Subcutaneous abdominal adipose tissue (tissue), 5 donors: ENCODE data around the gene FIBIN.
"Not testable (repeated sequence)": the region's sequence is repeated elsewhere in the genome, so short reads cannot be mapped to it uniquely, and the experiment has no call there.

Experiments used
- H3K27ac ChIP-seq: one replicate; pipeline ENCODE4 v1.7.0; 2013; ENCODE audit warnings: low read depth, mild to moderate bottlenecking, inconsistent platforms, low read length, moderate library complexity
- H3K27me3 ChIP-seq, 5 donors: one replicate each; pipeline ENCODE4 v1.7.0; 2013; ENCODE audit warnings: low read length in 5 of 5, inconsistent platforms in 1 of 5; ENCODE audit not compliant: control insufficient read depth in 5 of 5, insufficient read depth in 4 of 5
- H3K36me3 ChIP-seq, 5 donors: one replicate each; pipeline ENCODE4 v1.7.0; 2013; ENCODE audit warnings: low read length in 5 of 5; ENCODE audit not compliant: control insufficient read depth in 5 of 5, insufficient read depth in 5 of 5
- H3K4me1 ChIP-seq, 5 donors: one replicate each; pipeline ENCODE4 v1.7.0; 2013; ENCODE audit warnings: low read length in 5 of 5, mild to moderate bottlenecking in 3 of 5, moderate library complexity in 1 of 5; ENCODE audit not compliant: control insufficient read depth in 5 of 5, insufficient read depth in 5 of 5
- H3K4me3 ChIP-seq, 5 donors: one replicate each; pipeline ENCODE4 v1.7.0; 2013; ENCODE audit warnings: low read length in 5 of 5, low read depth in 1 of 5
- H3K9ac ChIP-seq, 5 donors: one replicate each; pipeline ENCODE4 v1.7.0; 2013; ENCODE audit warnings: low read length in 5 of 5, mild to moderate bottlenecking in 4 of 5, moderate library complexity in 3 of 5
- H3K9me3 ChIP-seq, 5 donors: one replicate each; pipeline ENCODE4 v1.7.0; 2013; ENCODE audit warnings: low read length in 5 of 5; ENCODE audit not compliant: control insufficient read depth in 5 of 5
- donor health status: healthy.
- donor health status: healthy.
- donor health status: healthy.
- donor health status: healthy.
- donor health status: healthy.

The FIBIN gene

GRCh38 chr11:26953770-26954392, 40.0 kb upstream of the FIBIN start:
- Histone ChIP-seq H3K27me3 (no peaks in the 10 kb centered on the region), H3K9ac (no peak overlapping the region), H3K9me3 (no peaks in the 10 kb centered on the region), H3K4me1 (no peaks in the 10 kb centered on the region), H3K36me3 (no peaks in the 10 kb centered on the region), H3K27ac (no peak overlapping the region), H3K4me3 (no peak overlapping the region)

DNA sequence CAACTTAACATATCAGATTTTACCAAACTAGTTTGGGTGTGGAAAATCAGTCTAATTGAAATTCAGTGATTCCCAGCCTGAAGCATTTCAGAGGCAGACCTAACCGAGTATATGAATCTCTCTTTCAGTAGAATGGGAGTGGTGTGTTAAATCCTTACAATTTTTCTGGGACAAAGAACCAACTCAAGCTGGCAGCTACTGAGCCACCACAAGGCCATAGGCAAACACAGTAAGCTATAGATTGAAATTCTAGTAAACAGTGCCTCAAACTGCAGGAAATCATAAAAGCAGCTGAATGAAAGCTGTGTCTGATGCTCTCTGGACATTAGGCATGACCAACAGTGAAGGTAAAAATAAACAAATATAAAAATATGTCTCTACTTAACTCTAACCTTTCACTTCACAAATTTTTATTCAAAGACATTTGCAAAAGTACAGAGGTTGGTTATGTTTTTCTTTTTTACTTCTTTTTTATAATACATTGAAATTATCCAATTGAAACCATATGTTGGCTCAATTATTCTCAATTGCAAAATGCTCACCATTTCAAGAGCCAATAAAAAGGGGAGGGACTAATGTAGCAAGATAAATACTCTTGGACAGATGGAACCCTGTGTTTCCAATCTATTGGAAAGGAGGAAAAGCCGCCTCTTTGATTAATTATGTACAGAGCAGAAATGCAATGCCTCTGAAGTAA, 35.8 kb upstream of the FIBIN start:
- Histone ChIP-seq H3K9me3 (no peaks in the 10 kb centered on the region), H3K36me3 (no peaks in the 10 kb centered on the region), H3K27me3 (no peaks in the 10 kb centered on the region), H3K9ac (no peak overlapping the region), H3K27ac (no peak overlapping the region), H3K4me3 (no peak overlapping the region), H3K4me1 (no peaks in the 10 kb centered on the region)

DNA sequence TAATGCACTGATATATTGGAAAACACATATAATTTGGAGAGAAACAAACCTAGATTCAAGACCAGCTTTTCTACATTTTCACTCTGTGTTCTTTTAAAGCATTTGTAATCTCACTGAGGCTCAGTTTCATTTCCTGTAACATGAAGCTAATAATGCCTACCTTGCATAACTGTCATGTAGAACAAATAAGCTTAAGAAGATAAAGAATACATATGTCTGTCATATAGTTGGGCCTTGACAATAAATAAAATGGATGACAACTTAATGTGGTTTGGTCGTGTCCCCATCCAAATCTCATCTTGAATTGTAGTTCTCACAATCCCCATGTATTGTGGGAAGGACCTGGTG, 35.2 kb upstream of the FIBIN start:
- Histone ChIP-seq H3K27me3 (no peaks in the 10 kb centered on the region), H3K36me3 (no peaks in the 10 kb centered on the region), H3K9ac (no peak overlapping the region), H3K9me3 (no peaks in the 10 kb centered on the region), H3K4me1 (peaks cover 0 to 1% (median 0%) of the 10 kb centered on the region in 5 donors), H3K27ac (no peak overlapping the region), H3K4me3 (no peak overlapping the region)

GRCh38 chr11:26960281-26960680, 33.6 kb upstream of the FIBIN start:
- H3K27me3 ChIP-seq, result no peaks in the 10 kb centered on the region
- no peak overlapping the region for H3K9ac ChIP-seq
- no peak overlapping the region for H3K4me3 ChIP-seq
- H3K36me3 ChIP-seq, result no peaks in the 10 kb centered on the region
- H3K9me3 ChIP-seq, result no peaks in the 10 kb centered on the region
- H3K27ac ChIP-seq, result no peak overlapping the region
- H3K4me1 ChIP-seq, result peaks cover 0 to 10% (median 0%) of the 10 kb centered on the region in 5 donors

DNA sequence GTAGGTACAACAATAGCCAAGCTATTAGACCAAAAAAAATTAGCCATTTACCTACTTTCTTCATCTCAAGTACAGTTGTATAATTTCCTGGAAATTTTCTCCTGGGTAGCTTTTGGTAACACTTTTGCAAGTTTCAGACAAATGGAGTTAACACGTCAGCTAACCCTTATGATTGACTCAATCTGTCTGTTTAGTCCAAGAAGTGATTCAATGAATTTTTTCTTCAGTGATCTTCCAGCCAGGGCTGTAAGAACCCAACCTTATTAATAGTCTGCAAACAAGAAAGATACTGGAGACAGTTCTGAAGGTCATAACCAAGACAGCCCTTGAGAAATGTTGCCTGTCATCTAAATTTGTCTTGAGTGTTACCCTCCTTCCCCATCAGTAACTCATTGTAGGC, 30.1 kb upstream of the FIBIN start:
- H3K4me3 ChIP-seq, result no peak overlapping the region
- H3K36me3 ChIP-seq, result no peaks in the 10 kb centered on the region
- H3K9me3 ChIP-seq, result no peaks in the 10 kb centered on the region
- H3K27ac ChIP-seq, result no peak overlapping the region
- no peaks in the 10 kb centered on the region for H3K27me3 ChIP-seq
- H3K4me1 ChIP-seq, result peaks cover 0 to 10% (median 0%) of the 10 kb centered on the region in 5 donors
- no peak overlapping the region for H3K9ac ChIP-seq

GRCh38 chr11:26964339-26964738, 29.6 kb upstream of the FIBIN start:
- Histone ChIP-seq H3K4me1 (peaks cover 0 to 10% (median 0%) of the 10 kb centered on the region in 5 donors), H3K27ac (no peak overlapping the region), H3K27me3 (no peaks in the 10 kb centered on the region), H3K9me3 (no peaks in the 10 kb centered on the region), H3K36me3 (no peaks in the 10 kb centered on the region), H3K4me3 (no peak overlapping the region), H3K9ac (no peak overlapping the region)

- not testable (repeated sequence) for H3K9ac ChIP-seq, H3K27ac ChIP-seq, H3K36me3 ChIP-seq, H3K4me3 ChIP-seq, H3K27me3 ChIP-seq, H3K9me3 ChIP-seq
- H3K4me1 ChIP-seq, result peaks cover 0 to 10% (median 0%) of the 10 kb centered on the region in 5 donors
These were observed 28.9 kb upstream of the FIBIN start for GRCh38 chr11:26964847-26965485.

DNA sequence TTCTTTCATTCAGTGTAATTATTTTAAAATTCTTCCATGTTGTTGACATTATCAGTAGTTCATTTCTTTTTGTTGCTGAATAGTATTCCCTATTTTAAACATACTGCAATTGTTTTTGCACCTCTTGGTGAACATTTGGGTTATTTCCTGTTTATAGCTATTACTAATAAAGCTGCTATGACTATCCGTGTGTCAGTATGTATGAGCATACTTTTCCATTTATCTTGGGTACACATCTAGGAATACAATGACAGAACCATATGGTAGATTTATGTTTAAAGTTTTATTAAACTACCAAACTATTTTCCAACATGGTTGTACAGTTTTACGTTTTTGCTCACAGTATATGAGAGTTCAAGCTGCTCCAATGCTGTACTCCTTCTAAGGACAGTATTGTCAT, 22.0 kb upstream of the FIBIN start:
- H3K27me3 ChIP-seq, result no peaks in the 10 kb centered on the region
- no peaks in the 10 kb centered on the region for H3K36me3 ChIP-seq
- no peaks in the 10 kb centered on the region for H3K9me3 ChIP-seq
- no peak overlapping the region for H3K9ac ChIP-seq
- no peaks in the 10 kb centered on the region for H3K4me1 ChIP-seq
- H3K27ac ChIP-seq, result no peak overlapping the region
- H3K4me3 ChIP-seq, result no peak overlapping the region

- no peaks in the 10 kb centered on the region for H3K9me3 ChIP-seq
- no peak overlapping the region for H3K27ac ChIP-seq
These were observed 19.7 kb upstream of the FIBIN start for GRCh38 chr11:26974069-26974783.

GRCh38 chr11:26974996-26975395, 18.9 kb upstream of the FIBIN start:
- Histone ChIP-seq H3K9me3 (peaks cover 0 to under 1% (median 0%) of the 10 kb centered on the region in 5 donors), H3K4me3 (no peak overlapping the region), H3K9ac (no peak overlapping the region), H3K36me3 (no peaks in the 10 kb centered on the region), H3K27ac (no peak overlapping the region), H3K27me3 (no peaks in the 10 kb centered on the region), H3K4me1 (no peaks in the 10 kb centered on the region)

More at GRCh38 chr11:26974069-26974783, 19.7 kb upstream of the FIBIN start:
- Histone ChIP-seq H3K27me3 (no peaks in the 10 kb centered on the region), H3K9ac (no peak overlapping the region), H3K36me3 (no peaks in the 10 kb centered on the region), H3K4me1 (no peaks in the 10 kb centered on the region), H3K4me3 (no peak overlapping the region)
